Activated naive CD8-positive, alpha-beta T cell treated with anti-CD3 and anti-CD28 coated beads, Interleukin-2, amount 50 U/mL, for 16 hours (primary cell): Measurements from ENCODE around the gene MATN1.
"Not testable (repeated sequence)": the region's sequence is repeated elsewhere in the genome, so short reads cannot be mapped to it uniquely, and the experiment has no call there.

Experiments
- DNase-seq: peaks from one replicate; pipeline ENCODE4 v3.0.0-alpha.2; 2020; ENCODE audit warnings: low read depth, low spot score

Gene MATN1, protein sequence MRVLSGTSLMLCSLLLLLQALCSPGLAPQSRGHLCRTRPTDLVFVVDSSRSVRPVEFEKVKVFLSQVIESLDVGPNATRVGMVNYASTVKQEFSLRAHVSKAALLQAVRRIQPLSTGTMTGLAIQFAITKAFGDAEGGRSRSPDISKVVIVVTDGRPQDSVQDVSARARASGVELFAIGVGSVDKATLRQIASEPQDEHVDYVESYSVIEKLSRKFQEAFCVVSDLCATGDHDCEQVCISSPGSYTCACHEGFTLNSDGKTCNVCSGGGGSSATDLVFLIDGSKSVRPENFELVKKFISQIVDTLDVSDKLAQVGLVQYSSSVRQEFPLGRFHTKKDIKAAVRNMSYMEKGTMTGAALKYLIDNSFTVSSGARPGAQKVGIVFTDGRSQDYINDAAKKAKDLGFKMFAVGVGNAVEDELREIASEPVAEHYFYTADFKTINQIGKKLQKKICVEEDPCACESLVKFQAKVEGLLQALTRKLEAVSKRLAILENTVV

GRCh38 chr1:30723331-30723755 lies at the start of gene MATN1:
MATN1 (minus strand) TSS chr1:30723585; CDS start chr1:30723551, 34 bp downstream.
- DNase-seq, result no peak

GRCh38 chr1:30771005-30771404 lies 47.6 kb upstream of the MATN1 start:
- no peak for DNase-seq

GRCh38 chr1:30770150-30770549 lies 46.8 kb upstream of the MATN1 start:
- DNase-seq, result no peak

DNA sequence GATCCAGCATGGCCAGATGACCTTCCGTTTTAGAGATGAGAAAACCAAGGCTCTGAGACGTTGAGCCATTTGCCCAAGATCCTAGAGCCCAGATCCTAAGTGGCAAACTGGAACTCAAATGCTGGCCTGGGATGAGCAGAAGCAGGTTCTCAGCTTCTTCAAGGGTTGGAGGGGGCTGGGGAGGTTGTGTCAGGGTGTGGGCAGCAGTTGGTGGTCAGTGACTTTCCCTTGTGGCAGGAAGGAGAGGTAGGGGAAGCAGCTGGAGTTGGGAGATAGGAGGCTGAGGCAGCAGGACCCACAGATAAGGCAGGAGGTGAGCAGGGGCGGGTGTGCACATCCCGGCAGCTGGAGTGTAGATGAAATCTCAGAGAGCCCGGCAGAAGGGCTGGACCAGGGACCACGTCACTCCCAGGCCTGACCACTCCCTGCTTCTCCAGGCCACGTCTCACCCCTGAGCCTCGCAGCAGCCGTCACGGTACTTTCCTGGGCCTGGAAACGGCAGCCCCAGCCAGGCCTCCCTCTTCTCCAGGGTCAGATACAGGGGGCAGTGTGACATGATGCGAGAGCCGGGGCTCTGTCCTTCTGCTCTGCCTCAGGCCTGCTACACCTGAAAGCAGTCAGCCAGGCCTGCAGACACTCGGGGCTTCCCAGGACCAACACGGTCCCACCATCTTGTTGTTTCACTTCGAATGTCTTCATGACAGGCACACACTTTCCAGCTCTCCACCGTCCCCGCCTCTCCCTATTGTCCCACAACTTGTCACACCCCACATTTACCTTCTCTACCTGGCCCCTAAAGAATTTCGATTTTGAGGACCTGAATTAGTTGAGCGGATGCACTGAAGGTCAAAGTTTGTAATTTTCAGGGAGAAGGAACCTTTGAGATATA lies 45.7 kb upstream of the MATN1 start:
- DNase-seq, result no peak

- no peak for DNase-seq
Measured at GRCh38 chr1:30768159-30768829, 44.9 kb upstream of the MATN1 start.

DNA sequence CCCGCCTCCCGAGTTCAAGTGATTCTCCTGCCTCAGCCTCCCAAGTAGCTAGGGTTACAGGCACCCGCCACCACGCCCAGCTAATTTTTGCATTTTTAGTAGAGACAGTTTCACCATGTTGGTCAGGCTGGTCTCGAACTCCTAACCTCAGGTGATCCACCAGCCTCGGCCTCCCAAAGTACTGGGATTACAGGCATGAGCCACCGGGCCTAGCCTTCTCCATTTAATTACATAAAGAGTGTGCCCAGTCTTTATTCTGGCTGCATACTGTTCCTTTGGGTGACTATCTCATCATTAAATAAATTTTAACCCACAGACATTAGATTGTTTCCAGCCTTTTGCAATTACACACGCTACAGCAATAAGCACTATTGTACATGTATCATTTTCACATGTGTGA lies 43.6 kb upstream of the MATN1 start:
- DNase-seq, result not testable (repeated sequence)

DNA sequence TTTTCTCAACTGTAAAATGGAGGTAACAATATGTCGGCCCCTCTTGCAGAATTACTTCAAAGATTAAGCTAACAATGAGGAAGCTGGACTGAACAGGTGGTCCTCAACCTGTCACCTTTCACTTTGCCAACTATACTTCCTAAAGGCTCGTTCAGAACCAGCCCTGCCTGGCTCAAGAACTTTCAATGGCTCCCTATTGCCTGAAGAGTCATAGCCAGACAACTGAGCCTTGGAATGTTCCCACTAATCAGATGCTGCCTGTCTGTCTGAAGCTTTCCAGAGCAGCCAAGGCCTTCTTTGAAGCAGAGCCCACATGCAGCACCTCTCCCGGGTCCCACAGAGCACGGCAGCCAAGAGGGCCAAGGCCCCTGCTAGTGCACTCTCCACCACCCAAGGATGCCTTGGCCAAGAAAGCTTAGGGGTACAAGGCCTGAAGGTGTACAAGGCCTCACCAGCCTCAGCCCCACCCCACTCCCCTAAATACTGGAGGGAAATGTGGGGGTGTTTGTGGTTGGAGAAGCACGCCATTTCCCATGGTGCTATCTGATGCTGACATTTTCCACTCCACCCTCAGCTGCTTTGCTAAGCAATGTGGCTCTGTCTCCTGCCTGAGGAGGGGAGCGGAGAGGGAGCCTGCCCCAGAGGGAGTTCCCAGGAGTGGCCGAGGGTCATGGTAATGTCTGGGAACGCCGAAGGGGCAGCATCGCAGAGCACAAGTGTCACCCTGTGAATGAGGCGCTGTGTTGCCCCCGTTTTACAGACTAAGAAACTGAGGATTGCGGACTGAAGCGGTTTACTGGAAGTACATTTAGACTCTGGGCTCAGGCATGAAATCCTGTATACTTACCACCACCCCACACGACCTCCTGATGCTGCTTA lies 42.4 kb upstream of the MATN1 start:
- no peak for DNase-seq

- no peak for DNase-seq
Measured at GRCh38 chr1:30764939-30765555, 41.7 kb upstream of the MATN1 start.

DNA sequence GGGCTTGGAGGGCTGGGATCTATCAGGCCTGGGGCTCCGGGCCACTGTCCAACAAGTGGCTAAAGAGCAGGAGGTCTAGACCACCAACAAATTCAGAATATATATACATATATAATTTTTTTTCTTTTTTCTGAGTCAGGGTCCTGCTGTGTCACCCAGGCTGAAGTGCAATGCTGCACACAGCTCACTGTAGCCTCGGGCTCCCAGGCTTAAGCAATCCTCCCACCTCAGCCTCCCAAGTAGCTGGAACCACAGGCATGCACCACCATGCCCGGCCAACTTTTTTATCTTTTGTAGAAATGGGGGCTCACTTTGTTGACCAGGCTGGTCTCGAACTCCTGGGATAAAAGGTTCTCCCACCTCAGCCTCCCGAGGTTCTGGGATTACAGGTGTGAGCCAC lies 41.0 kb upstream of the MATN1 start:
- no peak for DNase-seq

- DNase-seq, result no peak
Measured at GRCh38 chr1:30763651-30764248, 40.4 kb upstream of the MATN1 start.

DNA sequence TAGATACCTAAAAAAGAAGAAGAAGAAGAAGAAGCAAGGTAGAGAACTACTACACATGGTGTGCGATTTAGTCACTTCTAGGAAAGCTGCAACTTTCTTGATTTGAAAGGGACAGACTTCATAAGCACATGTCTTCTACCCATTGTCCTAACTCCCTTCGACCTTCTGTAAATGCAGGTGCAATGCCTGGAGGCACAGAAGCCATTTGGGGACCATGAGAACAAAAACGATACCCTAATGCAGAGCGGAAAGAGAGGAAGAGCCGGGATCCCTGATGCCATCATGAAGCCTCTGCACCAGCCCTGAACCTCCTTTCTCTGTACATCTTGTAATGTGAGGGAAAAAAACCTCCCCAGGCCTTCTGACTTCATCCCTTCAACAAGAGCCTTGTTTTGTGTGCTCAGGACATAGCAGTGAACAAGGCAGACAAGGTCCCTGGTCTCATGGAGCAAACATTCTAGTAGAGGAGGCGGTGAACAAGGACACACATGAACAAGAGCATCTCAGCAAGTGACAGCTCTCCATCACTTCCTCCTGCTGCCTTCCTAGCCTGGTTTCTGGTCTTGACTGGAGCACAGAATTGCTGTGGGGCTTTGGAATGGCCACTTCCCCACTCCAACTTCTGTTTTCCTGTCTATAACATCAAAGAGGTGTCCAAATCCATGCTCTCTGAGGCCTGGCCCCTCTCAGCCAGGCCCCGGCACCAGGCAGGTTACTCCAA lies 39.7 kb upstream of the MATN1 start:
- DNase-seq, result no peak

DNA sequence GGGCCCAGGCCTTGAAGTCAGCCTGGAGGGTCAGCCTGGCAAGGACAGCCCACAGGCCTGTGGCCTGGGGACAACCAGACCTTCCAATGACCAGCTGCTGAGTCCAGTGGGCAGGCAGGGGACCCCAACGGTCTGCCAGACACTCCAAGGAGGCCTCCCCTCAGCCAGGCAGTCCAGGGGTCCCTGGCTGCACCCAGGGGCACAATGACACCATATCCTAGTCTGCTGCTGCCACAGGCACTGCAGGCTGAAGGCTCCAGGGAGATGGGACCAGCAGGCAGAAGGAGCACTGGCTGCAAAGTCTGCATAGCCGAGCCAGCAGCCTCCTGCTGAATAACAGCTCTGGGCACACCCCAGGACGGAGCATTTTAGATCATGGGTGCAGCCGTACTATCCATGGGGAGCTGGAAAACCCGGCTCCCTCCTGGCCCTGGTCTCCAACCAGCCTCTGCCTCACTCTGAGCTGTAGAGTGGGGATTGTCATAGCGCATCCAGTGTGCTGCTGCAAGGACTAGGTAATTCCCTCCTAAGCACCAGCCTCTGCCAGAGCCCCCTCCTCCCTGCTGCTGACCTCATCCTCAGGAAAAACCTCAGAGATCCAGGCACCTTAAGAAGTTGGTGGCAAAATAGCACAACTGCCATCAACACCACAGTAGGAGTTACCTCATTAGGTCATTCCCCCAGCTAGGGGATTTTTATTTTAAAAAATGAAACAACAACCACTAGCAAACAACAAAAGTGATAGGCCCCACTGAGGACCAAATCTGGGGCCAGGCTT lies 39.0 kb upstream of the MATN1 start:
- DNase-seq, result no peak

DNA sequence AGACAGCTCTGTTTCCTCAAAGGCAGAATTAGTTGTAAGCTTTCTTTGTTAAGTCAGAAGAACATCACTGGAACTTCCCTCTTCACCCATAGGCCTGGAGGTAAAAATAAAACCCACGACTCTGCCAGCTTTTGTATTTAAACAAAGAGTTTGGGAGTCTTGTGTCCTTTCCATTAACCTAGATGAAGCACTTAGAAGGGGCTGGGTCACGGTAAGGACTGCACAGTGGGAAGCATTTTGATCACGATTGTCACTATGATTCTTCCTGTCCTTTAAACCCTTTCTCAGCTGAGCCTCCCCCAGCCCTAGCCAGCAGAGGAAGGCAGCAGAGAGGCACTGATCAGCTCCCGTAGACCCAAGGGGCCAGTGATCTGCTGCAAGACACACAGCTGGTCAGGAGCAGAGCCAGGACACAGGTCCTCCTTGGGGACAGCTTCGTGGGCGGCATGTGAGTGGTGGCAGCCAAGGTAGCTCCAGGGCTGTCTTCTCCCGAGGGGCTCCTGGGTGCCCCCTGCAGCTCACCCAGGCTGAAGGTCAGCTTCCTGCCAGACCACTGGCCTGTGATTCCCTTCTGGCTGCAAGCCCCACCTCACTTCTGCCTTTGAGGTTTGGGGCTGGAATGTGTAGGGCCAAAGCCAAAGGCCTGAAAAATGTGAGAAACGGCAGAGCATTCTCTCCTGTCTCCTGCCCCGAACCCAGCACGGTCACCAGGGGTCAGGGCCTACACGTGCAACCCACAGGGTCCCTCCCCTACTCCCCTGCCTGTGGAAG lies 38.2 kb upstream of the MATN1 start:
- DNase-seq, result no peak

GRCh38 chr1:30760596-30761324 lies 37.4 kb upstream of the MATN1 start:
- DNase-seq, result no peak

DNA sequence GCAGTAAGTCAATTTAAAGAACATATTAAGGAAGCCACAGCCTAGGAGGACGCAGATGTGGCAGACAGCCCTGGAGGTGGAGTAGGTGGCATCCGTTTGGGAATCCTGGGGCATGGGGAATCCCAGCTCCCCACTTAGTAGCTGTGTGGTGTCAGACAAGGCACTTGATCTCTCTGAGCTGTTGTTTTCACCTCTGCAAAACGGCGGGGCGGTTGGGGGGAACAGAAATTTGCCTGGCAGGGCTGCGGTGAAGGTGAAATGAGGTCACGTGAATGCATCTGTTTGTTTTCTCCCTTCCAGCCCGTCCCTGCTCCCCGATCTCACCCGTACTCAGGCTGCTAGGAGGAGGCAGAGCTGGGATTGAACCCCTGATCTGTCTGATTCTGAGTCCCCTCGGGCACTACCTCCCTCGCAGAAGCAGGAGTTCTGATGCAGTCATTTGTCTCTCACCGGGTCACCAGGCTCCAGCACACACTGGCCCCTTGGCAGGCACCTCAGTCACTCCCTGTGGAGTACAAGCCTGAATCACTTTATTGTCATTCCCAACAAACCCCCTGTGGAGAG lies 36.4 kb upstream of the MATN1 start:
- DNase-seq, result no peak

DNA sequence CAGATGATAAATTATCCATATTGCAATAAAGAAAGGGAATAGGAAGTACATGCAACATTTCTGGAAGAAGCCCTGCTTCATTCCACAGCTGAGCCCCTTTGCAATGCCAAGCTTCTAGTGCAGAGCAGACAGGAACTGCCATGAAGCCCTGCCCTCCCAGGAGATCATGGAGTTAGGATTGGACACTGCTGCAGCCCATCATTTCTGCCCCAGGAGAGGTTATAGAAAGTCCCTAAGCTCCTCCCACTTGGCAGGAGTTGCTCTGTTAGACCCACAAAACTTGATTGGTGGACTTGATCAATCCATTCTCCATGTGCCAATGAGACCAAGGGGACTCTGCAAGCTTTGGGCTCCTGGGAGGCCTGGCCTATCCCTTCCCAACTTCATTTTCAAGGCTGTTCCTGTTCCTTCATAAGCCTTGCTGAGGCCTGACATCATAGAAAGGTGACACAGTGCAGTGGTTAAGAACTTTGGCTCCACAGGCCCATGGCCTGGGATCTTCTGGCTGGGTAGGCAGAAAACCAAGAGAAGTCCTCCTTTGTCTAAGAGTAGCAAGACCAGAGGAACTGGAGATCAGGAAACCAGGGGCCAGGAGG lies 35.5 kb upstream of the MATN1 start:
- no peak for DNase-seq
